Body of pancreas (tissue), 4 donors: ENCODE results near the gene CHST10.

Experiments
- POLR2A ChIP-seq, 3 donors: fragments of 450-650 bp; IDR thresholded peaks; one replicate each; pipeline ENCODE4 v1.6.1; 2016; ENCODE audit warnings: antibody characterized with exemption in 3 of 3, mild to moderate bottlenecking in 2 of 3
- TF ChIP-seq, protein P1 (sequence below), 7 experiments: fragments of 450-650 bp in 4 of 7; fragments of 200-600 bp in 3 of 7; sonication (generic) in 3 of 7; IDR thresholded peaks; one replicate each; pipeline ENCODE4 v1.5.1; 2016 to 2019; ENCODE audit warnings: antibody characterized with exemption in 7 of 7

DNA sequence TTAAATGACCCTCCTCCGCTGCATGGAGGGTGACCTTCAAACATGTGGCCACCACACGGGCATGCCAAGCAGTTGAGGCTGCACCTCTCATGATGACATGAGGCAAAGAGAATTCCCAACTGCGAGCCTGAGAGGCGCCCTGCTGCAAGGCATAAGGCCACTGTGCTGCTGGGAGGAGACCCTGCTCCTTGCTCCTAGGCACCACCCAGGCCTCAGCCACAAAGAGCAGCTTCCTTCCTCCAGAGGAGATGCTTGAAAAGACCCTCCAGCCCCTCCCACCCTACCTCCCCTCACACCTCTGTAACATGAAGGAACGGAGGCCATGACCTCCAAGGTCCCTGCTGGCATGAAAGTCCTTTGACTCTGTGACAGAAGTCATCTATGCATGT lies 11.4 kb downstream of the CHST10 start:
- TF ChIP-seq, protein P1, sequence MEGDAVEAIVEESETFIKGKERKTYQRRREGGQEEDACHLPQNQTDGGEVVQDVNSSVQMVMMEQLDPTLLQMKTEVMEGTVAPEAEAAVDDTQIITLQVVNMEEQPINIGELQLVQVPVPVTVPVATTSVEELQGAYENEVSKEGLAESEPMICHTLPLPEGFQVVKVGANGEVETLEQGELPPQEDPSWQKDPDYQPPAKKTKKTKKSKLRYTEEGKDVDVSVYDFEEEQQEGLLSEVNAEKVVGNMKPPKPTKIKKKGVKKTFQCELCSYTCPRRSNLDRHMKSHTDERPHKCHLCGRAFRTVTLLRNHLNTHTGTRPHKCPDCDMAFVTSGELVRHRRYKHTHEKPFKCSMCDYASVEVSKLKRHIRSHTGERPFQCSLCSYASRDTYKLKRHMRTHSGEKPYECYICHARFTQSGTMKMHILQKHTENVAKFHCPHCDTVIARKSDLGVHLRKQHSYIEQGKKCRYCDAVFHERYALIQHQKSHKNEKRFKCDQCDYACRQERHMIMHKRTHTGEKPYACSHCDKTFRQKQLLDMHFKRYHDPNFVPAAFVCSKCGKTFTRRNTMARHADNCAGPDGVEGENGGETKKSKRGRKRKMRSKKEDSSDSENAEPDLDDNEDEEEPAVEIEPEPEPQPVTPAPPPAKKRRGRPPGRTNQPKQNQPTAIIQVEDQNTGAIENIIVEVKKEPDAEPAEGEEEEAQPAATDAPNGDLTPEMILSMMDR (IDR thresholded peaks at IDR 0.05) = no peak
- no peak for TF ChIP-seq POLR2A (IDR thresholded peaks at IDR 0.05)
